ENCODE measurements around the gene CARMIL1. TPM values are rescaled to one million over a fixed set of nuclear protein-coding genes. Genes with fewer than 3 reads are reported as not detected.
A peak's percentile ranks its signal among the peaks of the same experiment; 100 is the strongest.

The CARMIL1 gene
- total RNA-seq, result 10 to 100 TPM; 12.8 to 13.3 TPM
- 1 to 10 TPM; 1.3 to 1.9 (median 1.7) TPM for polyA plus RNA-seq
- total RNA-seq, result 4.8 to 39.4 (median 18.9) reads per million in 6 experiments

DNA sequence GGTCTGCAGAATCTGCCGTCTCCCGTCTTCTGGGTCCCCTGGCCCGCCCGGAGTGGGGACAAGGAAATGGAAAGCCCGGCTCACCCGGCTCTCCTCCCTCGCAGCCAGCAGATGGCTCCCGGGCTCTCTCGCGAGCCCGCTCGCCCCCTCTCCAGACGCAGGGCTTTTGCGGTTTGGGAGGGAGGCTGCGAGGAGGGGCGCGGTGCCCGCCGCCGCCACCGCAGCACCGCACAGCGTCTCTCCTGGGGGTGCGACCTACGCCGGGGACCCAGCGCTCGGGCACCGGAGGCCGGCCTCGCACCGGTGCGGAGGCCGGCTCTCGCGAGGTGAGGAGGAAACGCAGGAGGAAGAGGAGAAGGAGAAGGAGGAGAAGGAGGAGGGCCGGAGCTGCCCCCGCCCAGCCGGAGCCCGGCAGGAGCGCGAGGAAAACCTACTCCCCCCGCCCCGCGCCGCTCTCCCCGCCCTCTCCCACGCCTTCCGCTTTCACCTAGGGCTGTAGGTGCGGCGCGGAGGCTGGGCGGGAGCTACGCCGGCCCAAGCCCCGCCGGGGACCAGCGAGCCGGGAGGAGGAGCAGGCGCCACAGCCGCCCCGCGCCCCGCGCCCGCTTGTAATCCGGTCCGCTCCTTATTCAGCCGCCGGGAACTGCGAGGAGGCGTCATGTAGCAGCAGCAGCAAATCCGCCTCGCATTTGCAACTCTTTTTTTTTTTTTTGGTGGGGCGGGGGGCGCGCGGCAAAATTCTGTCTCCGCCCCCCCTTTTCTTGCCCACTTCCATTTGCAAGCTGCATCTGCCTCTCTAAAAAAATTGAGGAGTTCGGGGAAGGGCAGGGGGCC, at the start of gene CARMIL1:
TSS of gene CARMIL1 (plus strand) at position 461 of the 834 bp plus-strand sequence. CDS start 422 bp downstream, outside the sequence.
- POLR2A ChIA-PET, result interaction anchor here (0.5 to 3.1 kb wide), 16 partner anchors 8 to 757 kb away, joined by 3 to 31 read pairs (median 4); partner anchors contain the start of gene RIPOR2
- Mint-ChIP-seq H3K27me3 (peaks cover 0 to 3% (median 0%) of the 10 kb centered on the region in 5 donors), H3K27ac (peak within 1 kb of the TSS; percentile 73 to 96 (median 90)), H3K36me3 (no peaks in the 10 kb centered on the region), H3K9me3 (no peaks in the 10 kb centered on the region), H3K4me3 (peak within 1 kb of the TSS; percentile 89 to 98 (median 92)), H3K4me1 (peaks cover 17 to 43% (median 31%) of the 10 kb centered on the region in 4 donors)
- peak; percentile 54 to 86 (median 70) for DNase-seq
- ATAC-seq, result peak; percentile 73 to 74

DNA sequence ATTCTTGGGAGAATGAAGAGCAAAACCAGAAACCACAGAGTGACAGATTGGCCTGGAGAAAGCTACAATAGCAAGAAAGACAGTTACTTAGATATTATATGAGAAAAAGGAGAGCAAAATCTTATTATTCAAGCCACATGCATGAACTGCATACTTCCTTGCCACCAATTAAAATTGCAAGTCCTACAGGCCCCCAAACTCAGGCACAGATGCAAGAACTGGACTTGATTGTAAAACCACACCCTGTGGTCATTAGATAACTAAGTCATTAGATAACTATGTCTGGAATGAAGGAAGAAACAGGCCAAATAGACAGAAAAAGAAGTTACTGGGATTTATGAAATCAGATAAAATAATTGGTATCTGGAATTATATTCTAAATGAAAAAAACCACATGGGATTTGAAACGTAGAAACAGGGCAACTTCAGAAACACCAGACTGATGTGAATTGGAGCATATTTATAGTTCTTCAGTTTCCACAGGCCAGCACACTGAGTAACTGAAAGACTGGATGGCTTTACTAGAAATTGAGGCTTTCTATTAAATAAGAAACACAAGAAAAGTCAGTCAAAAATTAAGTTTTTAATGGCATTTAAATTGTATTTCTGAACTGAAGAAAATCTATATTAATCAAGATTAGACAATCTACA, 49.4 kb upstream of the CARMIL1 start:
- DNase-seq (no peak), ATAC-seq (no peak)
- Mint-ChIP-seq H3K27me3 (peaks cover 0 to 5% (median 2%) of the 10 kb centered on the region in 5 donors), H3K4me3 (no peak overlapping the region), H3K9me3 (no peaks in the 10 kb centered on the region), H3K27ac (no peak overlapping the region), H3K4me1 (peaks cover 0 to 2% (median 0%) of the 10 kb centered on the region in 4 donors), H3K36me3 (no peaks in the 10 kb centered on the region)
- POLR2A ChIA-PET, result no interaction called here

DNA sequence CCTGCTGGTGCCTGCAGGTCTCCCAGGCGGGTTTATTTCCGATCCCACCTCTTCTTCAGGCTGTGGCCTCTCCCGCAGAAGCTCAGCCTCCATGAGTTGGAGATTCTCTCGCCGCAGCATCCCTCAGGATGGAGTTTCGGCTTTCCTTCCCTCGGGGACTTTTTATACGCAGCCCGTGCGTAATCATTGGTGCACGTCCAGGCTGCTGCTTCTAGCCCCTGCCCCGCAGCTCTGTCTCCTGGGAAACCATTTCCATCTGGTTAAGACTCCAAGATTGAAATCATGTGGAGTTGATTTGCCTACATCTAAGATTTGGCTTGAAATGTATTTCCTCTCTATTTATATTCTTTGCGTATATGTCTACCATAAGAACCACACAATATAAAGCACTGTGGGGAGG, 46.7 kb upstream of the CARMIL1 start:
- no peaks in the 10 kb centered on the region for H3K9me3 Mint-ChIP-seq
- H3K36me3 Mint-ChIP-seq, result no peaks in the 10 kb centered on the region
- H3K27ac Mint-ChIP-seq, result no peak overlapping the region
- H3K4me3 Mint-ChIP-seq, result no peak overlapping the region
- no peak for ATAC-seq
- H3K27me3 Mint-ChIP-seq, result peaks cover 0 to 2% (median 0%) of the 10 kb centered on the region in 5 donors
- H3K4me1 Mint-ChIP-seq, result no peaks in the 10 kb centered on the region
- POLR2A ChIA-PET, result no interaction called here
- DNase-seq, result no peak

DNA sequence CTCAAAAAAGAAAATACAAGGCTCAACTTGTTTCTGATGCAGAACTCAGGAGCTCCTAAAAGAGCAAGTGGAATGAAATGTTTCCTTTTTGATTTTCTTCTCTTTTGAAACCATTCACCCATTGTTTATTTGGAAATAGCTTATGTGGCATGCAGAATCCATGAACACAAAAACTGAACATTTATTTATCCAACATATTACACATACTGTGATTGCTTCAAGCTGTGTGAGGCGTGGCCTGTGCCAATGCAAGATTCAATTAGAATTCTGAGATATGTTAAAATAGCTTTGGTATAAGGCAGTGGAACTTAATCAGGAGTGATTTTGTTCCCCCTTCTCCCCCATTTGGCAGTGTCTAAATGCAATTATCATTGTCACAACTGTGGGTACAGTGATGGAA, 45.9 kb upstream of the CARMIL1 start:
- Mint-ChIP-seq H3K27me3 (peaks cover 0 to 2% (median 0%) of the 10 kb centered on the region in 5 donors), H3K9me3 (no peaks in the 10 kb centered on the region), H3K4me1 (no peaks in the 10 kb centered on the region), H3K4me3 (no peak overlapping the region), H3K27ac (no peak overlapping the region), H3K36me3 (no peaks in the 10 kb centered on the region)
- ATAC-seq (no peak), DNase-seq (no peak)
- POLR2A ChIA-PET, result no interaction called here

DNA sequence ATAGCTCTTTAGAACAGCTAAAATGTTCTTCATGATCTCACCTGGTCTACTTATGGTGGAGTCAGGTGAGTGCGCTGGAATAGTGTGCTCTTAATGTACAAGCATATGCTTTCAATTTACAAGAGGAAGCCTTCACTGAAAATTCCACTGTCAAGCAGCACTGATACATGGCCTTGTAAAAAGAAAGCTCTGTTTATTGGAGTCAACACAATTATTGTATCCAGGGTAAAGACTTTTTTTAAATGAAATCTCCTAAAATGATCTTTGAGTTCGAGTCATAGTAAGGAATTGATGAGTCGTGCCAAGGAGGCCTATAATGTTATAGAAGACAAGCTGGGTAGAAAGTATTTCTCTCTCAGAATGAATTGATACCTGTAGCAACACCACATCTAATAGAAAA, 41.6 kb upstream of the CARMIL1 start:
- Mint-ChIP-seq H3K4me1 (no peaks in the 10 kb centered on the region), H3K4me3 (no peak overlapping the region), H3K27ac (no peak overlapping the region), H3K27me3 (no peaks in the 10 kb centered on the region), H3K36me3 (no peaks in the 10 kb centered on the region), H3K9me3 (no peaks in the 10 kb centered on the region)
- POLR2A ChIA-PET, result no interaction called here
- DNase-seq, result no peak
- no peak for ATAC-seq

DNA sequence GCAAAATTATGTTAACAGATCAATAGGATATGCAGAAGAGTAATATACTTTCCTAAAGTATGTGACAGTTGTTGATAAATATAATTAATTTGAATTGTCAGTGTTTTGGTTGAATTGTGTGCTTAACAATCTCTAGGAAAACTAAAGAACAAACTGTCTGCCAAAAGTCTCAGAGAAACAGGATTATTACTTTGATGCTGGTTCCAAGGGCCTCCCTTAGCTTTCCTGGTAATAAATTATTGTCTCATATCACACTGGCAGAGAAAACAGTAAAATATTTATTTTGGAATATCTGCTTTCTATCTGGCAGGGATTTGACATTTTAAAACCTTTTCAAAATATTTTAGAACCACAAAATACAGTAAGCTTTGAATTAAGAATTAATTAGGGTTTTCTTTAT, 40.1 kb upstream of the CARMIL1 start:
- Mint-ChIP-seq H3K27ac (no peak overlapping the region), H3K4me3 (no peak overlapping the region), H3K36me3 (no peaks in the 10 kb centered on the region), H3K4me1 (no peaks in the 10 kb centered on the region), H3K9me3 (no peaks in the 10 kb centered on the region), H3K27me3 (no peaks in the 10 kb centered on the region)
- POLR2A ChIA-PET, result no interaction called here
- DNase-seq, result no peak
- ATAC-seq, result no peak

DNA sequence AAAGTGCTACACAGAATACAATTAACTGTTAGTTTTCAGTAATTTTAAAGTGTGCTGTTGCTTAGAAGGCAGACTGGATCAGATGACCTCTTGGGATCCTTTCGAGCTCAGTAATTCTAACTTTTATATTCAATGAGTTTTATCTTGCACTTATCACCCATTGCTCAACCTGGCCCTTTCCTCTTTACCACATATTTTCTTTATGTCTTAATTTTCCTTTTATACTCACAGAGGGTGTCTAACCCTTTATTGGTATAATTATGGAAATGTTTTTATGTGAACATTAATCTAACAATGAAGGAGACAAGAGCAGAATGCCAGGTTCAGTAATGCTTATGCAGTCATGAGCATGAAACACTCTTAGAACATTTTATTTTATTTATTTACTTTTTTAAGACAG, 39.7 kb upstream of the CARMIL1 start:
- DNase-seq, result no peak

DNA sequence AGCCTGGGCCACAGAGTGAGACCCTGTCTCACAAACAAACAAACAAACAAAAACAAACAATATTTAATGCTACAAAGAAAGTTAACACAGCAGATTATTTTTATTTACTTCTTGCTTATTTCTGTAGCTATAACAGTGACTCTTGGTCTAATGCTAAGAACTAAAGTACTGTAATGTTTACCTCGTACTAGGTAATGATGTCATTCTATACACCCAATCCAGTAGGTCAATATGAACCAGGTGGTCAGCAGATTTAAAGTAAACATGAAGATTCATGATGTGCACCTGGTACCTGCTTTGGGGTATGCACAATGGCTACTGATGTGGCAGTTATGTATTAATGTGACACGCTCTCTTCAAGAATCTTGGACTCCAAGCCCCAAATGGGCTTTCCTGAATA, 36.6 kb upstream of the CARMIL1 start:
- Mint-ChIP-seq H3K4me3 (no peak overlapping the region), H3K9me3 (no peaks in the 10 kb centered on the region), H3K27ac (no peak overlapping the region), H3K4me1 (no peaks in the 10 kb centered on the region), H3K27me3 (peaks cover 0 to 4% (median 3%) of the 10 kb centered on the region in 5 donors), H3K36me3 (no peaks in the 10 kb centered on the region)
- POLR2A ChIA-PET, result interaction anchor here (0.6 kb wide), 1 partner anchor 9 kb away, joined by 4 read pairs; no protein-coding TSS in a partner anchor
- ATAC-seq (no peak), DNase-seq (no peak)

More for the DNA sequence above, 39.7 kb upstream of the CARMIL1 start:
- Mint-ChIP-seq H3K9me3 (no peaks in the 10 kb centered on the region), H3K27ac (no peak overlapping the region), H3K27me3 (peaks cover 0 to 2% (median 0%) of the 10 kb centered on the region in 5 donors), H3K4me3 (no peak overlapping the region), H3K36me3 (no peaks in the 10 kb centered on the region), H3K4me1 (no peaks in the 10 kb centered on the region)
- POLR2A ChIA-PET, result no interaction called here
- no peak for ATAC-seq

DNA sequence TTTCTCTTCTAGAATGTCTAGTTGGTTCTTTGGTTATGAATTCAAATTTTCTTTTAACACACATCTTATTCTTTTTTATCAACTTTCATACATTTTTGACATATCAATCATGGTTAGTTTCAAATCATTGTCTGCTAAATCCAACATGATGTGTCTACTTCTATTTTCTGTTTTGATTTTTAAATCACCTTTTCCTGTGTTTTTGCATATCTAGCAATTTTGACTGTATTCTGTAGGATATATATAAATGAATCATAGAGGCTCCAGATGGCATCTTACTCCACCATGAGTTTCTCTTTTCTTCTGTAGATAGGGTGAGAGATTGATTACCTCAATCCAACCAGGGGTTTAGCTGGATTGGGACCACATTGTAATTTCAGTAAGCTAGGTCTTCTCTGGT, 34.3 kb upstream of the CARMIL1 start:
- ATAC-seq, result no peak
- POLR2A ChIA-PET, result no interaction called here
- no peak for DNase-seq

DNA sequence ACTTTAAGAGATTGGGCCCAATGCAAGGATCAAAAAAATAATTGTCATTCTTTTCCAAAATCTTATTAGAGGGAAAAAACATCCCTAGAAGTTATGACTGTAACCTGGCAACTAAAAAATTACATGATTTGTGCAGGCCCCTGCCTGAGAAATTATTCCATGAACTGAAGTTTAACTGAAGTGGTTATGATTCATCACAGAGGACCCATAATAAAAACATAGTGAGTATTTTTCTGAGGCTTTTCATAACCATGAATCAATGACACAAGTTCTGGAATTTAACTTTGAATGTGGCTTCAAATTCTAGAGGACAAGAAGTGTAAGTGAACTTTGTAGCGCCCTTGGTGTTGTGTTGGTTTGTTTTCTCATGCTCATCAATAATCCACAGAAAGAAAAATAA, 31.1 kb upstream of the CARMIL1 start:
- no peak overlapping the region for H3K4me3 Mint-ChIP-seq
- H3K27ac Mint-ChIP-seq, result no peak overlapping the region
- H3K27me3 Mint-ChIP-seq, result peaks cover 6 to 11% (median 8%) of the 10 kb centered on the region in 5 donors
- no peak for DNase-seq
- ATAC-seq, result no peak
- POLR2A ChIA-PET, result no interaction called here
- no peaks in the 10 kb centered on the region for H3K36me3 Mint-ChIP-seq
- H3K9me3 Mint-ChIP-seq, result no peaks in the 10 kb centered on the region
- H3K4me1 Mint-ChIP-seq, result peaks cover 0 to 2% (median 0%) of the 10 kb centered on the region in 4 donors

More for the DNA sequence above, 34.3 kb upstream of the CARMIL1 start:
- Mint-ChIP-seq H3K4me3 (no peak overlapping the region), H3K36me3 (no peaks in the 10 kb centered on the region), H3K9me3 (no peaks in the 10 kb centered on the region), H3K27me3 (peaks cover 0 to 5% (median 3%) of the 10 kb centered on the region in 5 donors), H3K4me1 (no peaks in the 10 kb centered on the region), H3K27ac (no peak overlapping the region)

DNA sequence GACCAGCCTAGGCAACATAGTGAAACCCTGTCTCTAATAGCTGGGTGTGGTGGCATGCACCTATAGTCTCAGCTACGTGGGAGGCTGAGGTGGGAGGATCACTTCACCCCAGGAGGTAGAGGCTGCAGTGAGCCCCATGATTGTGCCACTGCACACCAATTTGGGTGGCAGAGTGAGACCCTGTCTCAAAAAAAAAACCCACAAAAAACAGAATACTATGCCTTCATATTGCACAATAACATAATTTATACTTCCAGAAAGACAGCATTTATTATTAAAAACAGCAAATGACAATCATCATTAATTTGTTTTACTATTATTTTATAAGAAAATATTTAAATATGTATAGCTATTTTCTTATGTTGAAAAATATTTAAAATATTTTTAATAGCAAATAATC, 30.0 kb upstream of the CARMIL1 start:
- H3K4me3 Mint-ChIP-seq, result no peak overlapping the region
- peaks cover 6 to 13% (median 9%) of the 10 kb centered on the region in 5 donors for H3K27me3 Mint-ChIP-seq
- no peaks in the 10 kb centered on the region for H3K36me3 Mint-ChIP-seq
- no peaks in the 10 kb centered on the region for H3K9me3 Mint-ChIP-seq
- POLR2A ChIA-PET, result no interaction called here
- no peak overlapping the region for H3K27ac Mint-ChIP-seq
- peaks cover 0 to 2% (median 0%) of the 10 kb centered on the region in 4 donors for H3K4me1 Mint-ChIP-seq
- no peak for ATAC-seq
- no peak for DNase-seq

DNA sequence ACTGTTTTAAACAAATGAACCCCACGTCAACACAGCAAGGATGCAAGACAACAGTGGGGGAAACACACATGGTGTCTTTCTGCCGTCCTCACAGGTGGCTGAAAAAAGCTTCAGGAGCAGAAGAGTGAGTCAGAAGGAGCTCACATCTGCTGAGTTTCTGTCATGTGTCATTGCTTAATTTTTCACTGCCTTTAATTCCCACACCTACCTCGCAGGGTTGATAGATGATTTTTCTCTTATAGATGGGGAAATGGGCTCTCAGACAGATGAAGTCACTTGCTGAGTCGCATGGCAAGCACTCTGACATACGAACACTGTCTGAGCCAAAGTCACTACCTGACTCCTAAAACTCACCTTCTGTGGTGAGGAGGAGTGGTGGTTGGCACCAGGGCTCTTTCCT, 28.3 kb upstream of the CARMIL1 start:
- no peak for DNase-seq
- Mint-ChIP-seq H3K4me3 (no peak overlapping the region), H3K4me1 (peaks cover 0 to 2% (median 0%) of the 10 kb centered on the region in 4 donors), H3K27me3 (peaks cover 3 to 13% (median 7%) of the 10 kb centered on the region in 5 donors), H3K36me3 (no peaks in the 10 kb centered on the region), H3K9me3 (no peaks in the 10 kb centered on the region), H3K27ac (no peak overlapping the region)
- POLR2A ChIA-PET, result no interaction called here
- no peak for ATAC-seq

DNA sequence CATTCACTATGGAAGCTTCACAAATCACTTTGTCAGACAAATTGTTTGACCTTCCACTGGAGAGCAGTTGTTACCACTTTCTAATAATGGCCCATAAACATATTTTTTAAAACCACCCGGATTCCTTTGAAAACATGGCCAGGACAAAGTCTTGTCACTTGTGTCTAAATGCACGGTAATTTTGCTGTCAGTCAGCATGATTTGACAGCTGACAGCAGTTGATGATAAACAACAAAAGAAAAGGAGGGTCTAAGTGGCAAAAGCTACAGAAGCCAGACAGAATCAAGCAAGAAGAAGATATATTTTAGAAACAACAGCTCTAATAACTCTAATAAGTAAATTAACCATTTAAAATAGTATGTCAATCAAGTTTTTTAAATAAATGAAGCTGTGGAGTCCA, 27.7 kb upstream of the CARMIL1 start:
- H3K4me3 Mint-ChIP-seq, result no peak overlapping the region
- POLR2A ChIA-PET, result interaction anchor here (0.7 kb wide), 1 partner anchor 9 kb away, joined by 4 read pairs; no protein-coding TSS in a partner anchor
- no peaks in the 10 kb centered on the region for H3K36me3 Mint-ChIP-seq
- H3K9me3 Mint-ChIP-seq, result no peaks in the 10 kb centered on the region
- H3K27me3 Mint-ChIP-seq, result peaks cover 6 to 13% (median 7%) of the 10 kb centered on the region in 5 donors
- no peak overlapping the region for H3K27ac Mint-ChIP-seq
- peaks cover 0 to 2% (median 0%) of the 10 kb centered on the region in 4 donors for H3K4me1 Mint-ChIP-seq
- ATAC-seq (no peak), DNase-seq (no peak)
